Body of pancreas (tissue), 4 donors: Measurements from ENCODE around the gene WWC2. TPM values are rescaled to one million over a fixed set of nuclear protein-coding genes. Genes with fewer than 3 reads are reported as not detected.

ENCODE experiments used
- ATAC-seq: fragments of 150-250 bp; one replicate; pipeline ENCODE4 v1.9.1; 2016
- DNase-seq, 4 donors: peaks; one replicate each; pipeline ENCODE4 v3.0.0-alpha.2; 2019
- H3K27ac ChIP-seq, 4 donors: fragments of 200-600 bp; sonication (generic); 1 replicate in 3 of 4; 2 replicates in 1 of 4; pipeline versions ENCODE4 v1.5.1 to v1.6.1; 2016 to 2019; ENCODE audit warnings: mild to moderate bottlenecking in 1 of 4, mixed read lengths in 1 of 4, moderate library complexity in 1 of 4
- H3K27me3 ChIP-seq, 2 donors: fragments of 200-600 bp; sonication (generic); one replicate each; pipeline ENCODE4 v1.6.0; 2016; ENCODE audit warnings: mild to moderate bottlenecking in 1 of 2
- H3K36me3 ChIP-seq, 2 donors: fragments of 200-600 bp; sonication (generic); replicated peaks in 1 of 2; 2 replicates each; pipeline ENCODE4 v1.5.1; 2016; ENCODE audit warnings: low read depth in 2 of 2; ENCODE audit not compliant: insufficient read depth in 1 of 2
- H3K4me1 ChIP-seq: fragments of 200-600 bp; sonication (generic); one replicate; pipeline ENCODE4 v1.6.0; 2016
- H3K4me3 ChIP-seq, 2 donors: fragments of 200-600 bp; sonication (generic); 1 replicate in 1 of 2; 2 replicates in 1 of 2; pipeline ENCODE4 v1.5.1; 2016 to 2019
- H3K9me3 ChIP-seq, 3 donors: fragments of 200-600 bp; sonication (generic); 1 replicate in 2 of 3; 2 replicates in 1 of 3; pipeline ENCODE4 v1.5.1; 2016
- CTCF ChIP-seq, 7 experiments: fragments of 450-650 bp in 4 of 7; fragments of 200-600 bp in 3 of 7; sonication (generic) in 3 of 7; IDR thresholded peaks; one replicate each; pipeline ENCODE4 v1.5.1; 2016 to 2019; ENCODE audit warnings: antibody characterized with exemption in 7 of 7
- POLR2A ChIP-seq, 3 donors: fragments of 450-650 bp; IDR thresholded peaks; one replicate each; pipeline ENCODE4 v1.6.1; 2016; ENCODE audit warnings: antibody characterized with exemption in 3 of 3, mild to moderate bottlenecking in 2 of 3
- WGBS, 2 donors: methylation state at CpG; one replicate each; pipeline ENCODE4 v1.1.5; 2017; 5-methylcytosine and 5-hydroxymethylcytosine counted together
- intact Hi-C: fragments of 100-400 bp; cut with DNase I; formaldehyde crosslinking; loops from one replicate; pipeline ENCODE4 v1.15.1; 2023
- total RNA-seq, 2 donors: library from RNA; depleted of rRNA; stranded (reverse); fragments of >200 nt; gene quantifications; one replicate each; pipeline ENCODE4 v1.1.0, GENCODE V29; 2016

WWC2 gene
- total RNA-seq, 2 donors from 2014 or later = 24.4 to 30.3 TPM

GRCh38 chr4:183354219-183354618 is 255.2 kb downstream of the WWC2 start:
- no peak for DNase-seq
- no peaks in the 10 kb centered on the region for H3K27me3 ChIP-seq
- no peak for ATAC-seq
- H3K4me3 ChIP-seq = no peak overlapping the region
- H3K4me1 ChIP-seq = peaks cover 5% of the 10 kb centered on the region
- H3K27ac ChIP-seq = no peak overlapping the region
- H3K9me3 ChIP-seq = no peaks in the 10 kb centered on the region
- 34 to 42% methylated on average over 9 of the region's 9 CpGs for WGBS, 2 donors
- TF ChIP-seq CTCF (IDR thresholded peaks at IDR 0.05) (no peak), POLR2A (IDR thresholded peaks at IDR 0.05) (no peak)
- intact Hi-C loops = no loop called here
- no peaks in the 10 kb centered on the region for H3K36me3 ChIP-seq

GRCh38 chr4:183355405-183355804 is 256.3 kb downstream of the WWC2 start:
- Histone ChIP-seq H3K4me3 (no peak overlapping the region), H3K27me3 (no peaks in the 10 kb centered on the region), H3K9me3 (no peaks in the 10 kb centered on the region), H3K36me3 (no peaks in the 10 kb centered on the region), H3K4me1 (peaks cover 5% of the 10 kb centered on the region), H3K27ac (no peak overlapping the region)
- WGBS, 2 donors = 45 to 53% methylated on average over 4 of the region's 4 CpGs
- DNase-seq = no peak
- intact Hi-C loops = no loop called here
- no peak for TF ChIP-seq POLR2A (IDR thresholded peaks at IDR 0.05)
- TF ChIP-seq CTCF (IDR thresholded peaks at IDR 0.05) = no peak
- ATAC-seq = peak; percentile 80

- DNase-seq (no peak), ATAC-seq (no peak)
- intact Hi-C loops = no loop called here
- peaks cover 5% of the 10 kb centered on the region for H3K4me1 ChIP-seq
- no peaks in the 10 kb centered on the region for H3K36me3 ChIP-seq
- 85 to 90% methylated on average over 20 of the region's 20 CpGs for WGBS, 2 donors
- TF ChIP-seq POLR2A (IDR thresholded peaks at IDR 0.05) (no peak), CTCF (IDR thresholded peaks at IDR 0.05) (no peak)
- H3K27me3 ChIP-seq = no peaks in the 10 kb centered on the region
- no peak overlapping the region for H3K27ac ChIP-seq
- H3K9me3 ChIP-seq = no peaks in the 10 kb centered on the region
- no peak overlapping the region for H3K4me3 ChIP-seq
Measured at GRCh38 chr4:183356173-183356830, 257.2 kb downstream of the WWC2 start.

GRCh38 chr4:183356931-183357675 is 258.0 kb downstream of the WWC2 start:
- WGBS, 2 donors = 81 to 82% methylated on average over 20 of the region's 20 CpGs
- Histone ChIP-seq H3K9me3 (no peaks in the 10 kb centered on the region), H3K27ac (no peak overlapping the region), H3K27me3 (no peaks in the 10 kb centered on the region), H3K4me3 (no peak overlapping the region), H3K4me1 (peaks cover 5% of the 10 kb centered on the region), H3K36me3 (no peaks in the 10 kb centered on the region)
- no peak for ATAC-seq
- no peak for DNase-seq
- no peak for TF ChIP-seq CTCF (IDR thresholded peaks at IDR 0.05)
- TF ChIP-seq POLR2A (IDR thresholded peaks at IDR 0.05) = no peak
- intact Hi-C loops = no loop called here
